Hippocampal formation (tissue), 2 donors: ENCODE results near the gene ENTPD8.
A peak's percentile ranks its signal among the peaks of the same experiment; 100 is the strongest.
"Not testable (repeated sequence)": the region's sequence is repeated elsewhere in the genome, so short reads cannot be mapped to it uniquely, and the experiment has no call there.

Source experiments
- DNase-seq, 2 donors: peaks; one replicate each; lab custom pipeline; 2025; lab: John Stamatoyannopoulos, UW

Gene ENTPD8

DNA sequence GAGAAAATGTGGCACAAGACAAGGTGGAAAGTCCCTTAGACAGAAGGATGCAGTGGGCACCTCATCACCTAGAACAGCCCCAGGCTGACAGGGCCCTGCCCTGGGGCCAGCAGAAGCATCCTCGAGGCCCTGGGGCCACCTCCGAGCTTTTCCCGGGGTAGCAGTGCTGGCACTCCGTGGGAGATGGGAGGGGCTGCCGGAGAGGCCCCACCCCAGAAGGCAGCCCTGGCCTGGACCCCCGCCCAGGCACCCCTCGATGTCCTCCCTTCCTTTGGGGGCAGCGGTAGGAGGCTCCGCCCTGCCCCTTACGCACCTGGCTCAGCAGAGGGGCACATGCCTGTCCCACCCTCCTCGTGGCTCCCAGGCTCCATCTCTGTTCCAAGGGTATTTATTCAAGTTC lies 35.7 kb upstream of the ENTPD8 start:
- DNase-seq, result no peak

DNA sequence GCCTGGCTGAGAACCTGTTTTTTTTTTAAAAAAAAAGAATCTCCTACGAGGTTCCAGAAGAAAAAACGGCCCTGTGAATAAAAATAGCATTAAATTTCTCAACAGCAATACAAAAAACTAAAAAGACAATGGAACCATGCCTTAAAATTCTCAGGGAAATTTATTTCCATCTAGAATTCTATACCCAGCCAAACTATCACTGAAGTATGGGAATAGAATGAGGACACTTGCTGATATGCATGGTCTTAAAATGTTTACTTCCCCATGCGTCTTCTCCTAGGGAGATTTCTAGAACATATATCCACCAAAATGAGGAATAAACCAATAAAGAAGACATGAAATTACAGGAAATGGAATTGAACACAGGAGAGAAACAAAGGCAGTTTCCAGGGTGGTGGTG lies 34.5 kb upstream of the ENTPD8 start:
- DNase-seq, result no peak

- no peak for DNase-seq
These were observed 33.1 kb upstream of the ENTPD8 start for GRCh38 chr9:137474271-137474670.

GRCh38 chr9:137470785-137471184 lies 29.6 kb upstream of the ENTPD8 start:
- DNase-seq, result no peak

- DNase-seq, result no peak
These were observed 26.7 kb upstream of the ENTPD8 start for GRCh38 chr9:137467896-137468295.

DNA sequence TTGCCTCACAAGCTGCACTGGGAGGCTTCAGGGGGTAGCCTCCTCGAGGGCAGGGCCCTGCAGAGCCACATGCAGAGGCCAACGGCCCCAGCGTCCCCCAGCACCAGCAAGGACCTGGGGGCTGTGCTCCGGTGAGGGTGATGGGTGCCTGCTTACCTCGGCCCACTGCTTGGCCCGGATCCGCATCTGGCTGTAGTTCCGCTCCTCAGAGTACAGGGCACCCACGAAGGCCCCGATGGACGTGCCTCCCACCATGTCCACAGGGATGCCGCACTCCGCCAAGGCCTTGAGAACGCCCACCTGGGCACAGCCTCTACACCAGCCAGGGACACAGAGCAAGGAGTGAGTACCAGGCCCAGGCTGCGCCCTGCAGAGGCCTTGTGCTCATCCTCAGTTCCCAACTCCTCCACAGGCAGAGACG lies 26.0 kb upstream of the ENTPD8 start:
- no peak for DNase-seq

- DNase-seq, result not testable (repeated sequence)
These were observed 25.4 kb upstream of the ENTPD8 start for GRCh38 chr9:137466389-137467085.

DNA sequence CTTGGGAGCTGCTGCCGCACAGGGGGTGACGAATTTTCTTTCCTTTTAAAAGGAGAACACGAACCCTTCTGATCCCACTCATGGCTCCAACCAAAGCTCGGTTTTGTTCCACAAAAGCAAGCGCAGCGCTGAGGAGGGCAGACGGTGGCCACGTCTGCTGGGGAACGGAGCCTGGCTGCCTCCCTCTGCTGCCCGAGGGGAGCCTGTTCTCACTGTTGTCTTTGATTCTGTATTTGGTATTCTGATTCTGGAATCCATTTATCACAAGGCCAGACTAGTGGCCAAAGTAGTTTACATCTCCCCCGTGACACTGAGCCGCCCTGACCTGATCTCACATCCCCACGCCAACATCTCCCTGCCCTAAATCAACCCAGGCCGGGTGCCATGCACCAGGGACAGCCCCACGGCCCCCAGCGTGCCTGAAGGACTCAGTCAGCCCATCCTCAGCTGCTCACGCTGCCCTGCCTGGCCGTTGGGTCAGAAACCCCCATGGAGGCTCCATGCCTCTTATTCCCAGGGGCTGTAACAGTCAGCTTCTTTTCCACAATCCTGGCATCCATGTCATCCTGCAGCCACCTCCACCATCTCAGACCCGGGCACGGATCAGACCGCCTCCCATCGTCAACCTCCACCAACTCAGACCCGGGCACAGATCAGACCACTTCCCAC lies 24.7 kb upstream of the ENTPD8 start:
- no peak for DNase-seq

GRCh38 chr9:137465000-137465719 lies 24.0 kb upstream of the ENTPD8 start:
- no peak for DNase-seq

DNA sequence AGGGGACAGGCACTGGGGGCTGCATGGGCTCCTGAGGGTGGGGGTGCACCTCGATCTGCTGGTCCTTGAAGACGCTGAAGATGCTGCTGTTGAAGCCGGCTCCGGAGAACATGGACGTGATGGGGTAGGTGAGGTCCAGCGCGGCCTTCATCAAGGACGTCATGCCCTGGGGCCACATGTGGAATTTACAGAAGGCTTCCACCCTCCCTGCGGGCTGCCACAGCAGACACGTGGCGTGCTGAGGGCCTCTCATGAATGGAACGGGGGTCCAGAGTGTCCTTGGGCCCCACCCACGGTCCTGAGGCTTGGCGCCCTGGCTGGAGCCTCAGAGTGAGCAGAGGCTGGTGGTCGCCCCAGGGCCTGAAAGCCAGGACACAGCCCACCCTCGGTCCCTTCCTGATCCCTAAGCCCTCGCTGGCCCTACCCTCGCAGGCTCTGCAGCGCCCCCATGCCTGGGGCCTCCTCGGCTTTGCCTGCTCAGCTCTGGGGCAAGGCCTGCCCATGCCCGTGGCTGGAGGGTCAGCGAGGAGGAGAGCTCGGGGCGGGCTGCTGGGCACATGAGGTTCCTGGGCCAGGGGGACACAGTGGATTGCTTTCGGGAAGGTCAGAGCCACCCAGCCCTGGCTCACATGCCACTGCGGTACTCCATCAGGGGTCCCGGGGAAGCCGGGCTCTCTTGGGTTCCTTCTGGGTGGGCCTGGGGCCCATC lies 23.3 kb upstream of the ENTPD8 start:
- DNase-seq, result no peak

DNA sequence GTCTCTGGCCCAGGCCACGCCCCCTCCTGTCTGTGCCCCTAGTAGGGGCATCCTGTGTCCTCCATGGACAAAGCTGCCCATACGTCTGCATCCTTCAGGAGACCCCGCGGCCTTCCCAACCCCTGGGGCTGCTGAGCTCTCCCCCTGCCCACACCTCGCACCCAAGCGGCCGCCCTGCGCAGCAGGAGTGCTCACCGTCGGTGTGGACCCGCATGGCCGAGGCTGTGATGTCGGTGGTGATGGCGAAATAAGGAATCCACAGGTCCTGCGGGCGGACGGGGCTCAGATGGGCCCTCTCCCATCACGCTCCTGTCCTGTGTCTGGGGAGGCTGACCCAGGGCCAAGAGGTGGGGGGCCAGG lies 22.8 kb upstream of the ENTPD8 start:
- no peak for DNase-seq

- DNase-seq, result no peak
These were observed 22.1 kb upstream of the ENTPD8 start for GRCh38 chr9:137462986-137463930.

DNA sequence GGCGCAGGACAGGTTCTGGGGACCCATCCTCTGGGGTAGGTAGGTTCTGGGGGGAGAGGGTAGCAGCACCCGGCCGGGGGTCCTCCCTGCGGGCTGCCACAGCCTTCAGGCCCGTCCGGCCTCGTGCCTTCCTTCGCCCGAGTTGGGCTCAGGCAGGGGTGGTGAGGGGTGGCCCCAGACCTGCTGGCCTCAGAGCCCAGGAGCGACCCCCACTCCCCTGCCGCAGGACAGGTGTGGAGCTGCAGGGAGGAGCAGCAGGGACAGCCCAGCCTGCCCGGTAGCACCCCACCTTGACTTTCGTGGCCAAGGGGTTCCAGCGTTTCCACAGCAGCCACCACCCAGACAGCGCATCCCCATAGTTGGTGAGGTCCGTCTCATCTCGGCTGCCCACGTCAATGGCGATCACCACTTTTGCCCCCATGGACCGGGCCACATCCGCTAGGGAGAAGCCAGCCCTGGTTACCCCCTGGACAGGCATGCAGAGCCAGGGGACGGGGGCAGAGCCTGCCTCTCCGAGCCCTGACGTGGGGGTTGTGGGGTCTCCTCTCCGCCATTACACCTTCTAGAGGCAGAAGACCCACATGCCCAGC lies 21.3 kb upstream of the ENTPD8 start:
- no peak for DNase-seq

- no peak for DNase-seq
These were observed 20.7 kb upstream of the ENTPD8 start for GRCh38 chr9:137461663-137462395.

DNA sequence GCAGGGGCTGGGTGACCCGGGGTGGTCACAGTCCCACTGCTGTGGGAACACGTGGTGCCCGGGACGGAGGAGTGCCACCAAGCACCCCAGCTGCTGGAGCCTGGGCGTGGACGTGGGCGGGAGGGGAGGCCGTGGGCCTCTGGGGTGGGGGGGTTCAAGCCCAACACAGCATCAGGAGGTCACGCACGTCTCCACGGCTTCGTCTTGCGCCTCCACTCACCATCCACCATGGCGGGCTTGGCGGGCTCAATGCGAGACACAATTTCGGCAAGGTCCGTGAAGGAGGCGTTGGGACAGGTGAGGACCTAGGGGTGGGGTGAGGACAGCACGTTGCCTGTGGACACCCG lies 20.1 kb upstream of the ENTPD8 start:
- no peak for DNase-seq

DNA sequence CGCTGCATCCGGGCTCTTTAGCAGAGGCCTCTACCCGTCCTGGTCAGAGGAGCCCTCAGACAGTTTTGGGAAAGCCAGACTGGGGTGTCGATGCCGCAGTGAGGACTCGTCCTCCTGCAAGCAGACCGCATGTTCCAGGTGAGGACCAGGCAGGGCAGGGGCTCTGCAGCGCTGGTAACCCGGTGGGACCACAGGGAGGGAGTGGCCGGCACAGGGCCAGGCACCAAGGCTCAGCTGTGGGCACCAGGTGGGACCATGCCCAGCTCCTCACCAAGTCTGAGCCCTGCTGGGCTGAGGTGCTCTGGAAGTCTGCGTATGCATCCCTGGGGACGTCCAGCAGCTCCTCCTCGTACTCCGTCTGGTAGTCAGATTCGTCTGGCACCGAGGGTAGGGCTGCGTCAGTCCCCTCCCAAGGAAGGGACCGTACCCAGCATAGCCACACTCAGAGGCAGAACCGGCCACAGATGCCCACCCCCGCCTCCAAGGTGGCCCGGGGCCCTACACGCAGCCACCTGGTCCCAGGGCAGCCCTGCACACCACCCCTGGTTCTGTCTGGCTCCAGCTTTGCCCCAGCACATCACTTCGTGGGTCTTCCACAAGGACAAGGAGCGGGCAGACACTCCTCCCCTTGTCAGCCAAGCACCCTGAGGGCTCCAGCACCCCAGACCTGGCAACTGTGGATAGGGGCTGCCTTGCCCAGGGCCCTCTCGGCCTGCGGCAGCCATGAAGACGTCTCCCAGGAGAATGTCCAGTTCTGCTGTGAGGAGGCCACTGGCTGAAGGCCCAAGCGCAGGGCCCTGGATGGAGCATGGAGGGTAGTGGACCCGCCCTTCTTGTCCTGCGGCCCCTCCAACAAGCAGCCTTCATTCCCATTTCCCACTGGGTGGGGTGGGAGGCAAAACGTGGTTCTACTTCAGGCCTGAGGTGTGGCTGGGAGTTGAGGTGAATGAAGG lies 19.5 kb upstream of the ENTPD8 start:
- DNase-seq, result no peak

DNA sequence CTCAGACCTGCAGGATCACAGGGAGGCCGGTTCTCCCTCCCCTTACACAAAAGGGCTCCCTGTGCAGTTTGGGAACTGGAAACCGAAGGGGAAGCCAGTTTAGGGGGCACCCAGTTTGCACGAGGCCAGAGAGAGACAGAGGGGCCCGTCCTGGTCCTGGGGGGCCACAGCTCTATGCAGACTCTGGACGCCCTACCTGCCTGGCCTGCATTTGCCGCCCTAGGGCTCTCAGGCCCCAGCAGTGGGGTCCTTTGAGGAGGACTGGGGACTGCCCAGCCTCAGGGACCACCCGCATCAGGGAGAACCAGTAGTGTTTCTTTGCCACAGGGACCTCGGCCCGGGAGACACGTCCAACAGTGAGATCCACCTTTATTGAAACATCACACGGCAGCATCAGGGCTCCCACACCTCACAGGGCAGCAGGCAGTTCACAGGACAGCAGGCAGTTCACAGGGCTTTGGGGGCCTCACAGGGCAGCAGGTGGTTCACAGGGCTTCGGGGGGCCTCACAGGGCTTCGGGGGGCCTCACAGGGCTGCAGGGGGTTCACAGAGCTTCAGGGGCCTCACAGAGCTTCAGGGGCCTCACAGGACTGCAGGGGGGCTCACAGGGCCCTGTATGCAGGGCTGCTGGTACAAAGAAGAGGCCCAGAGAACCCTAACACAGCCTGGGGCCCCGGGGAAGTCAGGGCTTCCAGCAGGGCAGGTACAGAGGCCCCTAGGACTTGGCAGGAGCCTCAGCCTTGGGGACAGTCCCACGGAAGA lies 18.6 kb upstream of the ENTPD8 start:
- DNase-seq, result no peak

DNA sequence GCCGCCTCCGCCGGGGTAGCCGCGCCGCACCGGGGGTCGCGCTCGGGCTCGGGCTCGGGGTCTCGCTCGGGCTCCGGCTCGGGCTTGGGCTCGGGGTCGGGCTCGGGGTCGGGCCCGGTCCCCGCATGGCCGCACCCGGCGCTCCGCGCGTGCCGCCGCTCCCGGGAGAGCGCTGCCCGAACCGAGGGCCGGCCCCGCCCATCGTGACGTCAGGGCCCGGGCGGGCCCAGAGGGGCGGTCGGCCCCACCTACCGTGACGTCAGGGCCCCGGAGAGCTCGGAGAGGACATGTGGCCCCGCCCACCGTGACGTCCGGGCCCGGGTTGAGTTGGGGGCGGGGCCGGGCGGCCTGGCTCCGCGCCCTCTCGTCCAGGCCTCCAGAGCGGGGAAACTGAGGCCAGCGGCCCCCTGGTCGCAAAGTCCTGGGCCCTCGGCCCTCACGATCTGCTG lies 18.0 kb upstream of the ENTPD8 start, which contains the start of gene NSMF:
TSS of gene NSMF (minus strand) at position 183 of the 449 bp plus-strand sequence. CDS start 232 bp downstream, outside the sequence.
- peak; percentile 92 for DNase-seq
